Kidney capillary endothelial cell (primary cell): ENCODE data around the gene ZNF70.

Source experiments
- DNase-seq: peaks from one replicate; pipeline ENCODE4 v3.0.0-alpha.2; 2018; ENCODE audit warnings: low spot score

ZNF70 gene

GRCh38 chr22:23750714-23751440 lies at the start of gene ZNF70:
TSS of gene ZNF70 (minus strand) at chr22:23751112. CDS start at chr22:23745140, 5,972 bp downstream.
- DNase-seq = peak; percentile 67

DNA sequence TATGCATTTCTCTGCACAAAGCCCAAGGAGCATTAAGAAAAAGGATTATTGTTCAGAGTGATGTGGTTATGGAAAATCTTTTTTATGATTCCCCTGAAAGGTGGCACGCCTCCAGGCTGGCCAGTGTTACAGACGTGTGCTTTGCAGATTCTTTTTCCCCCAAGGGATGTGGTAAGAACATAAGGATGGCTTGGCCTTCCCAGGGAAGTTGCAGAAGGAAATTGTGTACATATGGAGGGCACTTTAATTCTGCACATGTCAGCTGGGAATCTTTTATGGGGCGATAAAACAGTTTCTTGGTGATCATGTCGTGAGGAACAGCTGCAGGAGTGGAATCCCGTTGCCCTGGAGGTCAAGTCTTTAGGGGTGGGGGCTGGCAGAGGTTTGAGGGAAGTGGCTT lies 45.5 kb upstream of the ZNF70 start:
- DNase-seq = no peak

- no peak for DNase-seq
Measured at GRCh38 chr22:23793326-23793725, 42.4 kb upstream of the ZNF70 start.

GRCh38 chr22:23791738-23792645 lies 41.1 kb upstream of the ZNF70 start:
- DNase-seq = no peak

- DNase-seq = no peak
Measured at GRCh38 chr22:23790819-23791737, 40.2 kb upstream of the ZNF70 start.

DNA sequence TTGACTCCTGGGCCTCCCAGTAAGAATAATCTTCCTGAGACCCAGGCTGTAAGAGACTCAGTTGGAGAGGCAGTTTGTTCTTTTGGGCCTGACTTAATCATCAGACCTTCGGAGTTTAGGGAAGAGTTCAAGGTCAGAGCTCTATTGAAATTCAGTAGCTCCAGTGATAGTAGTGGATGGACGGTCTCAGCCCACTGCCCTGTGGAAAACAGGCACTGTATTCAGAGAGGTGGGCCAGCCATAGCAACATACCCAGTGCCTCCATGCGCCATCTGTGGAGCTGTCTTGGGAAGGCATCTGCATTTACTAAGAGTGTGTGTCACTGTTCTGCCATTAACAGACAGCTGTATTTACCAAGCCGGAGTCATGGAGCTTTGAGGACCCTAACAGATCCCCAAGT lies 38.7 kb upstream of the ZNF70 start:
- DNase-seq = no peak

DNA sequence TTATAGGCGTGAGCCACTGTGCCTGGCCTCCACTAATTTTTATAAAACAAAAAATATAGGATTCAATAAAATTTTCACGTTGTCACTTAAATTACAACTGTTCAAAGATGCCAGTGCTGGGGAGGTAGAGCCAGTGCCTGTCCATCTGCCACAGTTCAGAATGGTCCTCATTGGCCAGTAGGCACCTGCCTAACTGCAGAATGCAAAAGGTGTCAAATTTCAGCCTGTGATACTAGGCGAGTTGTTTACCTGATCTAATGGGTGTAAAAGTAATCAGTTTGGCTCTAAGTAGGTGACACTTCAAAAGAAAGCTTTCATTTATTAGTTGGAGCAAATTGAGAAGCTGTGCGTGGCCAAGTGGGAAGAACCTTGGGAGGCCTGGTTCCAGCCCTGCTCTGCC lies 38.2 kb upstream of the ZNF70 start:
- DNase-seq = no peak

GRCh38 chr22:23787910-23788309 lies 37.0 kb upstream of the ZNF70 start:
- DNase-seq = no peak

DNA sequence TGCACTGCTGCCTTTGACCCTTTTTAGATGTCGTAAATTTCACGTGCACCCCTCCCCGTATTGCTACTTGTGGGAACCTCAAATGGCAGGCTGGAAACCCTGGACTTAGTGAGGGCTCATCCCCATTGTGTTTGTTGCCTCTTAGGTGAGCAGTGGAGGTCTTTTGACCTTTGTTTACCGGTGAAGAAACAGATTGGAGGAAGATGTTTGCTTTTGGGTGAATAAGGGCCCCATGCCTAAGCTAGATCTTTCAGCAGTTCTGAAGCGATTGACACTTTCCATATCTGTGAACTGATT lies 36.6 kb upstream of the ZNF70 start:
- DNase-seq = no peak

DNA sequence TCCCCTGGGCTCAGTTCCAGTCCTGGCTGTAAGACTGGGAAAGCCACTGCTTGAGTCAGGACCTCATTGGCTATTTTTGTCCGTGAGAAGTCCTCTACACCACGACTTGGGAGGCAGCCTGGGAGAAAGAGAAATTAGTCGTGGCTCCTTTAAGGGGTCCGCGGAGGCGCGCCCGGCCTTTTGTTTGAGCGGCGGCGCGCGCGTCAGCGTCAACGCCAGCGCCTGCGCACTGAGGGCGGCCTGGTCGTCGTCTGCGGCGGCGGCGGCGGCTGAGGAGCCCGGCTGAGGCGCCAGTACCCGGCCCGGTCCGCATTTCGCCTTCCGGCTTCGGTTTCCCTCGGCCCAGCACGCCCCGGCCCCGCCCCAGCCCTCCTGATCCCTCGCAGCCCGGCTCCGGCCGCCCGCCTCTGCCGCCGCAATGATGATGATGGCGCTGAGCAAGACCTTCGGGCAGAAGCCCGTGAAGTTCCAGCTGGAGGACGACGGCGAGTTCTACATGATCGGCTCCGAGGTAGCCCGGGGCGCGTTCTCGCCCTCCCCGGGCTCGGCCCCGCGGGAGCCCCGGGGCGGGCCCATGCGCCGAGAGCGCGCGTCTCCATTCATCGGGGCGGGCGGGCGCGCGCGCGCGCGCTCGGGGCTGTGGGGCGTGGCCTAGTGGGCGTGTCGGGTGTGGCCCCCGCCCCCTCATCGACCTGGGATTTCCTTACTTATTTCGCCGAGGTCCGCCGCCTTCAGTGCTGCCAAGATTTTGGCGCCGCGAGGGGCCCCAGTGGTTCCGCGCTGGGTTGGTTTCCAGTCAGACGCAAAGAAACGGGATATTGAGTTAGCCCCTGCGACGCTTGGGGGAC lies 36.1 kb upstream of the ZNF70 start, which contains the start of gene SMARCB1:
SMARCB1 (plus strand) TSS at position 215 of the 848 bp plus-strand sequence; CDS start at position 419, 204 bp downstream.
- DNase-seq = peak; percentile 86

DNA sequence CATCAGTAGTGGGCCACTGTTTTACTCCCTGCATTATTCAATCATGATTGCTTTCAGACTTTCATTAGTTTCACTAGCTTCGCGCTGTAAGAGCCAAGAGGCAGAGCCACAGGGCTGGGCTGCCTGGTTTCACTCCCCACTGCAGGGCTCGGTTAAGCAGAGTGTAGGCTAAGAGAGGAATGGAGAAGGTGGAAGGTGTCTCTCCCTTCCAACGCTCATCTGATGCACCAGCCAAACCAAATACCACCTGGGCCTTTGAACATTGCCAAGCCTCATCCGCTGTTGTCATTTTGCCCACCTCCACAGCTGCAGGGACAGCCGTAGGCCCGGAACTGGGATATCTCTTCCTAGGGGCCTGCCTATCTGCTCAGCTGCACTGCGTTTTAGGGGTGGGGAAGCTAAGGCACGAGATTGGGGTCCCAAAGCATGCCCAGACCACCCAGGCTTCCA lies 35.4 kb upstream of the ZNF70 start:
- DNase-seq = no peak

DNA sequence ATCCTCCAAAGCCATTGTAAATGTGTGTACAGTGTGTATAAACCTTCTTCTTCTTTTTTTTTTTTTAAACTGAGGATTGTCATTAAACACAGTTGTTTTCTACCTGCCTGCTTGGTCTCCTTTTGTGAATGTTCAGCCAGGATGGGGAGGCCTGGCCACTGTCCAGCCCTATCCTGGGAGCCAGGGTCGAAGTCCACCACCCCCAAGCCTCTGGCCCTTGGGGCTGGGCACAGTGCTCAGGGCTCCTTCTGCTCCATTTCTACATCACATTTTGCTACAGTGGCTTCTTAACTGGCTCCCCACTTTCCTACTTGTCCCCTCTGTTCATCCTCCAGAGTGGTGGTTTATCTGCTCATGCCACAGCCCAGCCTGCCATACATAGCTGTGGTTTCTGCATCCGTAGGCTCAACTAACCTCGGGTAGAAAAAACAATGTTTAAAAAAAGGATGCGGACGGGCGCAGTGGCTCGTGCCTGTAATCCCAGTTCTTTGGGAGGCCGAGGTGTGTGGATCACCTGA lies 33.4 kb upstream of the ZNF70 start:
- DNase-seq = no peak

DNA sequence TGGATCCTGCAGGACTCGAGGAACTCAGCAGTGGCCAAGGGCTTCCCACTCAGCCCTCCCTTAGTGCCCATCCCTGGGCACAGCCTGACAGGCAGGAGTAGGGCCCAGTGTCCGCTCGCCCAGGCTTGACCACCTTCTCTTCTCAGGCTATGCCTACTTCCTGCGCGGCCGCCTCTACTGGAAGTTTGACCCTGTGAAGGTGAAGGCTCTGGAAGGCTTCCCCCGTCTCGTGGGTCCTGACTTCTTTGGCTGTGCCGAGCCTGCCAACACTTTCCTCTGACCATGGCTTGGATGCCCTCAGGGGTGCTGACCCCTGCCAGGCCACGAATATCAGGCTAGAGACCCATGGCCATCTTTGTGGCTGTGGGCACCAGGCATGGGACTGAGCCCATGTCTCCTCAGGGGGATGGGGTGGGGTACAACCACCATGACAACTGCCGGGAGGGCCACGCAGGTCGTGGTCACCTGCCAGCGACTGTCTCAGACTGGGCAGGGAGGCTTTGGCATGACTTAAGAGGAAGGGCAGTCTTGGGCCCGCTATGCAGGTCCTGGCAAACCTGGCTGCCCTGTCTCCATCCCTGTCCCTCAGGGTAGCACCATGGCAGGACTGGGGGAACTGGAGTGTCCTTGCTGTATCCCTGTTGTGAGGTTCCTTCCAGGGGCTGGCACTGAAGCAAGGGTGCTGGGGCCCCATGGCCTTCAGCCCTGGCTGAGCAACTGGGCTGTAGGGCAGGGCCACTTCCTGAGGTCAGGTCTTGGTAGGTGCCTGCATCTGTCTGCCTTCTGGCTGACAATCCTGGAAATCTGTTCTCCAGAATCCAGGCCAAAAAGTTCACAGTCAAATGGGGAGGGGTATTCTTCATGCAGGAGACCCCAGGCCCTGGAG lies 32.6 kb upstream of the ZNF70 start:
- no peak for DNase-seq

DNA sequence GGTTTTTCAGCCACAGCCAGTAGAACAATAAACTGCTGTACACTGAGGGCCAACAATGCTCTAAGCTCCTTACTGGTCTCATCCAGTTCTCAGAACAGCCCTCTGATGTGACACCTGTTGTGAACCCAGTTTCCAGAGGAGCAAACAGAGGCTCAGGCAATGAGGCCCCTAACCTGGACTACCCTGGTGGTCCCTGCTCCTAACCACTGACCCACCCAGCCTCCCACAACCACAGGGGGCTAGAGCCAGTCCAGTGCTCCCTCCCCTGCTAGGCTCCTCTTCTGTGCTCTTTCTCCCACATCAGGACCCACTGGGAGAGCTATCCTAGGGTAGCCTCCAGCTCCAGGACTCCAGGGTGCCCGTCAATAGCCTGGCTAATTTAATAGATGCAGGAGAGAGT lies 31.8 kb upstream of the ZNF70 start:
- no peak for DNase-seq

- no peak for DNase-seq
Measured at GRCh38 chr22:23782252-23782651, 31.3 kb upstream of the ZNF70 start.

DNA sequence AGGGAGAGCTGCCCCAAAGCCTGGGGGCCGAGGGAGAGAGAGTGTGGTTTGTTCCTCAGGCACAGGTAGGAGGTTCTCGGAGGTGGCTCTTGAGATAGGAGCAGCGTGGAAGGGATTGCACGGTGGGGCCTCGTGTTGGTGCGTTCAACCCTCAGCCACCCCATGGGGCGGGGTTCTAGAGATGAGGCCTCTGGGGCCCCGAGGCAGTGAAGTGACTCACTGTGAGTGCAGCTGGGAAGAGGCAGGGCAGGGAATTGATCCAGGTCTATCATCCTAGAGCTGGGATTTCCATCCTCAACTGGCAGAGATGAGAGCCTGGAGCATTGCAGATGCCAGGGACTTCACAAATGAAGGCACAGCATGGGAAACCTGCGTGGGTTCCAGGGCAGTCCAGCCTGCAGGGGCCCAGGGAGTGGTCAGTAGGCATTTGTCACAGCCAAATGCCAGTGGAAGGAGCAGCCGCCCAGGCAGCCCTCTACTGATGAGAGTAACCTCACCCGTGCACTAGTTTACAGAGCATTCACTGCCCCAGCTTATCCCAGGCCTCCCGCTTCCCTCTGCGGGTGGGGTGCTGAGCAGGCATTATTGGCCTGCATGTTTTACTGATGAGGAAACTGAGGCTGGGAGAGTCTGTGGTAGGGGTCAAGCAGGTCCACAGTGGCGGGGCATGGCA lies 30.7 kb upstream of the ZNF70 start:
- no peak for DNase-seq

DNA sequence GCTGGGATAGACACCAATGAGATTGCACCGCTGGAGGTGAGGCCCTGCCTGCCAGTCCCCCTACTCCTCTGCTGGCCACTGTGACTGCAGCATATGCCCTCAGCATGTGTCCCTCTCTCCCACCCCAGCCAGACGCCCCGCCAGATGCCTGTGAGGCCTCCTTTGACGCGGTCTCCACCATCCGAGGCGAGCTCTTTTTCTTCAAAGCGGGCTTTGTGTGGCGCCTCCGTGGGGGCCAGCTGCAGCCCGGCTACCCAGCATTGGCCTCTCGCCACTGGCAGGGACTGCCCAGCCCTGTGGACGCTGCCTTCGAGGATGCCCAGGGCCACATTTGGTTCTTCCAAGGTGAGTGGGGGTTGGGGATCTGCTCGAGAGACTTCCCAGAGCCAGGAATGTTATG lies 30.2 kb upstream of the ZNF70 start:
- DNase-seq = no peak

- DNase-seq = no peak
Measured at GRCh38 chr22:23780146-23780748, 29.3 kb upstream of the ZNF70 start.

- DNase-seq = no peak
Measured at GRCh38 chr22:23779731-23780130, 28.8 kb upstream of the ZNF70 start.
